Neural cell (in vitro differentiated cells): Measurements from ENCODE around the gene WDR31. TPM values are rescaled to one million over a fixed set of nuclear protein-coding genes. Genes with fewer than 3 reads are reported as not detected.

Experiments used
- H2AFZ ChIP-seq: fragments of 200-600, 300-800 bp; sonication (generic), shearing (Covaris generic); 2 replicates; pipeline ENCODE4 v1.6.0; 2014; ENCODE audit warnings: low read depth, mild to moderate bottlenecking, antibody characterized with exemption, low read length, moderate library complexity
- H3F3A ChIP-seq: fragments of 200-600 bp; shearing (Covaris generic); 2 replicates; pipeline ENCODE4 v1.6.1; 2016; ENCODE audit warnings: mild to moderate bottlenecking, moderate library complexity, mixed read lengths, antibody characterized with exemption, low read length; ENCODE audit not compliant: insufficient read depth, poor library complexity, severe bottlenecking
- H3K27ac ChIP-seq: fragments of 200-600, 300-800 bp; sonication (generic), shearing (Covaris generic); 2 replicates; pipeline ENCODE4 v1.5.1; 2014; ENCODE audit warnings: mild to moderate bottlenecking, low read length, moderate library complexity
- H3K27me3 ChIP-seq: fragments of 300-800, 200-600 bp; sonication (generic), shearing (Covaris generic); 2 replicates; pipeline ENCODE4 v1.6.0; 2014; ENCODE audit warnings: mild to moderate bottlenecking, low read depth, low read length, moderate library complexity; ENCODE audit not compliant: insufficient read depth
- H3K36me3 ChIP-seq: fragments of 300-800, 200-600 bp; sonication (generic), shearing (Covaris generic); 2 replicates; pipeline ENCODE4 v1.5.1; 2014; ENCODE audit warnings: mild to moderate bottlenecking, antibody characterized with exemption, low read length, moderate library complexity; ENCODE audit not compliant: insufficient read depth
- H3K4me2 ChIP-seq: fragments of 300-800, 200-600 bp; sonication (generic), shearing (Covaris generic); 2 replicates; pipeline ENCODE4 v1.6.0; 2014; ENCODE audit warnings: mild to moderate bottlenecking, low read length
- H3K4me3 ChIP-seq: fragments of 300-800, 200-600 bp; sonication (generic), shearing (Covaris generic); 2 replicates; pipeline ENCODE4 v1.5.1; 2014; ENCODE audit warnings: mild to moderate bottlenecking, low read length, moderate library complexity
- H3K79me2 ChIP-seq: fragments of 200-600 bp; shearing (Covaris generic); replicated peaks from 2 replicates; pipeline ENCODE4 v1.6.0; 2014; ENCODE audit warnings: mild to moderate bottlenecking, low read length, moderate library complexity; ENCODE audit not compliant: insufficient read depth
- H3K9ac ChIP-seq: fragments of 300-800, 200-600 bp; sonication (generic), shearing (Covaris generic); 2 replicates; pipeline ENCODE4 v1.6.1; 2016; ENCODE audit warnings: mild to moderate bottlenecking, low read length, mixed read lengths
- H3K9me2 ChIP-seq: fragments of 200-600 bp; shearing (Covaris generic); 2 replicates; pipeline ENCODE4 v1.6.1; 2016; ENCODE audit warnings: mild to moderate bottlenecking, low read length, mixed read lengths; ENCODE audit not compliant: insufficient read depth
- H3K9me3 ChIP-seq: fragments of 200-600, 300-800 bp; sonication (generic), shearing (Covaris generic); 2 replicates; pipeline ENCODE4 v1.6.1; 2016; ENCODE audit warnings: mild to moderate bottlenecking, mixed run types, low read length, moderate library complexity, mixed read lengths
- H4K20me1 ChIP-seq: fragments of 200-600 bp; shearing (Covaris generic); 2 replicates; pipeline ENCODE4 v1.6.1; 2016; ENCODE audit warnings: mild to moderate bottlenecking, mixed run types; ENCODE audit not compliant: insufficient read depth
- EP300 ChIP-seq: fragments of 450-650 bp; conservative IDR thresholded peaks from 2 replicates; pipeline ENCODE4 v1.6.1; 2014; ENCODE audit warnings: antibody characterized with exemption, mild to moderate bottlenecking, moderate library complexity; ENCODE audit not compliant: poor library complexity, severe bottlenecking
- EZH2 ChIP-seq: fragments of 200-600, 300-800 bp; shearing (Covaris generic), sonication (generic); IDR thresholded peaks from 2 replicates; pipeline ENCODE4 v1.6.1; 2014; ENCODE audit warnings: antibody characterized with exemption, low read length, borderline replicate concordance, mild to moderate bottlenecking; ENCODE audit not compliant: insufficient read depth, poor library complexity, severe bottlenecking
- MXI1 ChIP-seq: fragments of 450-650 bp; conservative IDR thresholded peaks from 2 replicates; pipeline ENCODE4 v1.6.1; 2014; ENCODE audit warnings: antibody characterized with exemption, mild to moderate bottlenecking; ENCODE audit not compliant: poor library complexity, severe bottlenecking
- POLR2AphosphoS5 ChIP-seq: IDR thresholded peaks from 2 replicates; pipeline ENCODE4 v1.6.1; 2012
- RAD21 ChIP-seq: fragments of 450-650 bp; conservative IDR thresholded peaks from 2 replicates; pipeline ENCODE4 v1.6.1; 2014; ENCODE audit warnings: antibody characterized with exemption, mild to moderate bottlenecking, moderate library complexity
- SMC3 ChIP-seq: fragments of 450-650 bp; conservative IDR thresholded peaks from 2 replicates; pipeline ENCODE4 v1.6.1; 2014; ENCODE audit warnings: antibody characterized with exemption, mild to moderate bottlenecking, moderate library complexity; ENCODE audit not compliant: poor library complexity
- TAF1 ChIP-seq: IDR thresholded peaks from 2 replicates; pipeline ENCODE4 v1.6.1; 2012; ENCODE audit warnings: low read depth
- polyA minus RNA-seq: library from RNA; depleted of rRNA, polyadenylated mRNA; stranded (reverse); fragments of >200 nt; gene quantifications from 2 replicates; pipeline ENCODE4 v1.2.3, GENCODE V29; 2014
- polyA plus RNA-seq: library from polyadenylated mRNA; depleted of rRNA; stranded (reverse); fragments of >200 nt; gene quantifications from 2 replicates; pipeline ENCODE4 v1.2.3, GENCODE V29; 2014
- TF ChIP-seq, protein P1 (sequence below): IDR thresholded peaks from 2 replicates; pipeline ENCODE4 v1.6.1; 2012; ENCODE audit warnings: borderline replicate concordance
- TF ChIP-seq, protein P2 (sequence below): fragments of 450-650 bp; IDR thresholded peaks from 2 replicates; pipeline ENCODE4 v1.5.1; 2014; ENCODE audit warnings: antibody characterized with exemption, mild to moderate bottlenecking, moderate library complexity; ENCODE audit not compliant: poor library complexity, severe bottlenecking

WDR31 gene
- 0.59 and 0.84 TPM in 2 replicates for polyA plus RNA-seq
- 4.4 and 5.1 TPM in 2 replicates for polyA minus RNA-seq

DNA sequence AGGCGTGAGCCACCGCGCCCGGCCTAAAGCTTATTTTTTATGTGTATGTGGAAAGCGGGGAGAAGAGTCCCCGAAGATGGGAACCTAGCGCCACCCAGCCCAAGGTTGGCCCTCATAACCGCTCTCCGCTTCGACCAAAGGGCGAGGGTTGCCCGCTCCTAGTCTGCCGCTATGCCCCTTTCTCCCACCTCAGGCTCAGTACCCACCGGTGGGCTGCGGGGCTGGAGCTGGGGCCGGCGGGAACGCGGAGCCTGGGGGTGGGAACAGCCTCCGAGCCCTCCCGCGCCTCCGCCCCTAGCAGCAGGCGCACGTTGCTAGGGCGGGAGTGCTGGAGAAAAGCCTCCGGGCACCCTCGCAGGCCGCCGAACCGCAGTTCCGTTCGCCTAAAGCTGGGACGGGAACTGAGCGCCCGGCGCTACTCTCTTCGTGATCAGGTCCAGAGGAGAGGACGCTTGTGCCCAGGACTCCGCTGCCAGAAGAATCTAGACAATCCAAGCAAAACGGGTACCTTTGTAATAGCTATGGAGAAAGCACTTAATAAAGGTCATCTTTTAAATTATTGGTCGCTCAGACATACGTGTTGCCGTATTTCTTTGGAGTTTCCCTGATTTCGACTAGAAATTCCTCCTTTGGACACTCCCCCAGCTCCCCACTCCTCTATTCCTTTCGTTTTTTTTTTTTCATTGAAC is at the start of gene WDR31:
Gene WDR31 (minus strand): TSS at position 265 of the 689 bp plus-strand sequence. CDS start 8,253 bp downstream, outside the sequence.
- H3K27ac ChIP-seq = peak within 1 kb of the TSS; percentile 73
- H2AFZ ChIP-seq = peak within 1 kb of the TSS; percentile 98
- H3K9me2 ChIP-seq = no peaks in the 10 kb centered on the region
- TF ChIP-seq TAF1 = peak; percentile 78
- TF ChIP-seq SMC3 = peak; percentile 50
- TF ChIP-seq, protein P1, sequence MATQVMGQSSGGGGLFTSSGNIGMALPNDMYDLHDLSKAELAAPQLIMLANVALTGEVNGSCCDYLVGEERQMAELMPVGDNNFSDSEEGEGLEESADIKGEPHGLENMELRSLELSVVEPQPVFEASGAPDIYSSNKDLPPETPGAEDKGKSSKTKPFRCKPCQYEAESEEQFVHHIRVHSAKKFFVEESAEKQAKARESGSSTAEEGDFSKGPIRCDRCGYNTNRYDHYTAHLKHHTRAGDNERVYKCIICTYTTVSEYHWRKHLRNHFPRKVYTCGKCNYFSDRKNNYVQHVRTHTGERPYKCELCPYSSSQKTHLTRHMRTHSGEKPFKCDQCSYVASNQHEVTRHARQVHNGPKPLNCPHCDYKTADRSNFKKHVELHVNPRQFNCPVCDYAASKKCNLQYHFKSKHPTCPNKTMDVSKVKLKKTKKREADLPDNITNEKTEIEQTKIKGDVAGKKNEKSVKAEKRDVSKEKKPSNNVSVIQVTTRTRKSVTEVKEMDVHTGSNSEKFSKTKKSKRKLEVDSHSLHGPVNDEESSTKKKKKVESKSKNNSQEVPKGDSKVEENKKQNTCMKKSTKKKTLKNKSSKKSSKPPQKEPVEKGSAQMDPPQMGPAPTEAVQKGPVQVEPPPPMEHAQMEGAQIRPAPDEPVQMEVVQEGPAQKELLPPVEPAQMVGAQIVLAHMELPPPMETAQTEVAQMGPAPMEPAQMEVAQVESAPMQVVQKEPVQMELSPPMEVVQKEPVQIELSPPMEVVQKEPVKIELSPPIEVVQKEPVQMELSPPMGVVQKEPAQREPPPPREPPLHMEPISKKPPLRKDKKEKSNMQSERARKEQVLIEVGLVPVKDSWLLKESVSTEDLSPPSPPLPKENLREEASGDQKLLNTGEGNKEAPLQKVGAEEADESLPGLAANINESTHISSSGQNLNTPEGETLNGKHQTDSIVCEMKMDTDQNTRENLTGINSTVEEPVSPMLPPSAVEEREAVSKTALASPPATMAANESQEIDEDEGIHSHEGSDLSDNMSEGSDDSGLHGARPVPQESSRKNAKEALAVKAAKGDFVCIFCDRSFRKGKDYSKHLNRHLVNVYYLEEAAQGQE = peak; percentile 58
- TF ChIP-seq MXI1 = peak; percentile 76
- TF ChIP-seq RAD21 = peak; percentile 40
- TF ChIP-seq POLR2AphosphoS5 = peak; percentile 90
- TF ChIP-seq, protein P2, sequence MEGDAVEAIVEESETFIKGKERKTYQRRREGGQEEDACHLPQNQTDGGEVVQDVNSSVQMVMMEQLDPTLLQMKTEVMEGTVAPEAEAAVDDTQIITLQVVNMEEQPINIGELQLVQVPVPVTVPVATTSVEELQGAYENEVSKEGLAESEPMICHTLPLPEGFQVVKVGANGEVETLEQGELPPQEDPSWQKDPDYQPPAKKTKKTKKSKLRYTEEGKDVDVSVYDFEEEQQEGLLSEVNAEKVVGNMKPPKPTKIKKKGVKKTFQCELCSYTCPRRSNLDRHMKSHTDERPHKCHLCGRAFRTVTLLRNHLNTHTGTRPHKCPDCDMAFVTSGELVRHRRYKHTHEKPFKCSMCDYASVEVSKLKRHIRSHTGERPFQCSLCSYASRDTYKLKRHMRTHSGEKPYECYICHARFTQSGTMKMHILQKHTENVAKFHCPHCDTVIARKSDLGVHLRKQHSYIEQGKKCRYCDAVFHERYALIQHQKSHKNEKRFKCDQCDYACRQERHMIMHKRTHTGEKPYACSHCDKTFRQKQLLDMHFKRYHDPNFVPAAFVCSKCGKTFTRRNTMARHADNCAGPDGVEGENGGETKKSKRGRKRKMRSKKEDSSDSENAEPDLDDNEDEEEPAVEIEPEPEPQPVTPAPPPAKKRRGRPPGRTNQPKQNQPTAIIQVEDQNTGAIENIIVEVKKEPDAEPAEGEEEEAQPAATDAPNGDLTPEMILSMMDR = no peak
- peak; percentile 37 for TF ChIP-seq EP300
- no peak for TF ChIP-seq EZH2
- H3K4me2 ChIP-seq = peak within 1 kb of the TSS; percentile 77
- peak within 1 kb of the TSS; percentile 81 for H3K9ac ChIP-seq
- no peaks in the 10 kb centered on the region for H3K27me3 ChIP-seq
- no peaks in the 10 kb centered on the region for H3K36me3 ChIP-seq
- peak within 1 kb of the TSS; percentile 80 for H3K4me3 ChIP-seq
- no peaks in the 10 kb centered on the region for H3K9me3 ChIP-seq
- no peaks in the 10 kb centered on the region for H4K20me1 ChIP-seq
- no peaks in the 10 kb centered on the region for H3F3A ChIP-seq
- no peaks in the 10 kb centered on the region for H3K79me2 ChIP-seq

DNA sequence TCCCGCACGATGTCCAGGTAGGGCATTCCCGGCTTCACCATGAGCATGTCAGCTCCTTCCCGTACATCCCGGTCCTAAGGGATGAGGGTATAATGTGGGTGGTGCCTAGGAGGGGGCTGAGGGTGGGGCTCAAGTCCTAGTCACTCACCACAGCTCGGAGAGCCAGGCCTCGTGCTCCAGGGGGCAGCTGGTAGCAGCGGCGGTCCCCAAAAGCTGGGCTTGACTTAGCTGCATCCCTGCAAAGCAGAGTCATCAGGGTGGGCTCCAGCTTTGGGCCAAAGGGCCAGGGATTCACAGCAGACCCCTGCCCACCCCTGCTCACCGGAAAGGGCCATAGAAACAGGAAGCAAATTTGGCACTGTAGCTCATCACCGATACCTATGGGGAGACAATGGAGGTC is 49.4 kb upstream of the WDR31 start:
- H3K9me2 ChIP-seq = no peaks in the 10 kb centered on the region
- H3K79me2 ChIP-seq = no peaks in the 10 kb centered on the region
- no peak overlapping the region for H3K27ac ChIP-seq
- no peak overlapping the region for H3K4me2 ChIP-seq
- H3F3A ChIP-seq = no peaks in the 10 kb centered on the region
- no peak overlapping the region for H2AFZ ChIP-seq
- no peaks in the 10 kb centered on the region for H3K27me3 ChIP-seq
- H3K9ac ChIP-seq = no peak overlapping the region
- no peak overlapping the region for H3K4me3 ChIP-seq
- no peaks in the 10 kb centered on the region for H4K20me1 ChIP-seq
- TF ChIP-seq RAD21 (no peak), MXI1 (no peak), EZH2 (no peak), POLR2AphosphoS5 (no peak), TAF1 (no peak), EP300 (no peak), SMC3 (no peak)
- TF ChIP-seq, protein P2 = no peak
- TF ChIP-seq, protein P1 = no peak
- no peaks in the 10 kb centered on the region for H3K9me3 ChIP-seq
- H3K36me3 ChIP-seq = no peaks in the 10 kb centered on the region
